Measurements from ENCODE around the gene SERHL2. TPM values are rescaled to one million over a fixed set of nuclear protein-coding genes. Genes with fewer than 3 reads are reported as not detected.
"Not testable (repeated sequence)": the region's sequence is repeated elsewhere in the genome, so short reads cannot be mapped to it uniquely, and the experiment has no call there.

The SERHL2 gene
- total and polyA plus RNA-seq, 2 donors: 1.2 to 2.4 TPM

GRCh38 chr22:42615092-42615859 is 61.5 kb downstream of the SERHL2 start:
- Histone ChIP-seq H3K27ac (ENCODE audit: low read depth in 1 of 2, low read length in 1 of 2) (peak overlapping the region; percentile 96 to 98), H3K36me3 (ENCODE audit: control insufficient read depth in 2 of 2, insufficient read depth in 2 of 2, low read length in 1 of 2) (peaks cover 23 to 33% of the 10 kb centered on the region in 2 donors), H3K9me3 (ENCODE audit: control insufficient read depth in 2 of 2, insufficient read depth in 1 of 2, low read length in 1 of 2) (no peaks in the 10 kb centered on the region), H3K27me3 (ENCODE audit: control insufficient read depth in 2 of 2, insufficient read depth in 1 of 2, low read length in 1 of 2) (no peaks in the 10 kb centered on the region), H3K4me3 (ENCODE audit: low read length in 2 of 2) (peak overlapping the region; percentile 64 to 98), H3K4me1 (ENCODE audit: control insufficient read depth in 2 of 2, insufficient read depth in 2 of 2, low read length in 2 of 2) (peaks cover 20 to 30% of the 10 kb centered on the region in 2 donors)
- peak in 6 of 9 donors; percentile 67 to 94 (median 83) for DNase-seq (ENCODE audit: low read depth in 6 of 9, low spot score in 9 of 9)
- WGBS: under 1% methylated on average over 35 of the region's 35 CpGs

- not testable (repeated sequence) for H3K9me3 ChIP-seq (ENCODE audit: control insufficient read depth in 2 of 2, insufficient read depth in 1 of 2, low read length in 1 of 2); H3K27me3 ChIP-seq (ENCODE audit: control insufficient read depth in 2 of 2, insufficient read depth in 1 of 2, low read length in 1 of 2)
- H3K4me3 ChIP-seq (ENCODE audit: low read length in 2 of 2): peak overlapping the region; percentile 64 to 98
- peak in 1 of 9 donors; percentile 10 for DNase-seq (ENCODE audit: low read depth in 6 of 9, low spot score in 9 of 9)
- peak overlapping the region; percentile 96 to 98 for H3K27ac ChIP-seq (ENCODE audit: low read depth in 1 of 2, low read length in 1 of 2)
- 19% methylated on average over 13 of the region's 13 CpGs for WGBS
- H3K36me3 ChIP-seq (ENCODE audit: control insufficient read depth in 2 of 2, insufficient read depth in 2 of 2, low read length in 1 of 2): peaks cover 20 to 27% of the 10 kb centered on the region in 2 donors
- H3K4me1 ChIP-seq (ENCODE audit: control insufficient read depth in 2 of 2, insufficient read depth in 2 of 2, low read length in 2 of 2): peaks cover 20 to 30% of the 10 kb centered on the region in 2 donors
Observed at GRCh38 chr22:42615860-42616175, 62.1 kb downstream of the SERHL2 start.

DNA sequence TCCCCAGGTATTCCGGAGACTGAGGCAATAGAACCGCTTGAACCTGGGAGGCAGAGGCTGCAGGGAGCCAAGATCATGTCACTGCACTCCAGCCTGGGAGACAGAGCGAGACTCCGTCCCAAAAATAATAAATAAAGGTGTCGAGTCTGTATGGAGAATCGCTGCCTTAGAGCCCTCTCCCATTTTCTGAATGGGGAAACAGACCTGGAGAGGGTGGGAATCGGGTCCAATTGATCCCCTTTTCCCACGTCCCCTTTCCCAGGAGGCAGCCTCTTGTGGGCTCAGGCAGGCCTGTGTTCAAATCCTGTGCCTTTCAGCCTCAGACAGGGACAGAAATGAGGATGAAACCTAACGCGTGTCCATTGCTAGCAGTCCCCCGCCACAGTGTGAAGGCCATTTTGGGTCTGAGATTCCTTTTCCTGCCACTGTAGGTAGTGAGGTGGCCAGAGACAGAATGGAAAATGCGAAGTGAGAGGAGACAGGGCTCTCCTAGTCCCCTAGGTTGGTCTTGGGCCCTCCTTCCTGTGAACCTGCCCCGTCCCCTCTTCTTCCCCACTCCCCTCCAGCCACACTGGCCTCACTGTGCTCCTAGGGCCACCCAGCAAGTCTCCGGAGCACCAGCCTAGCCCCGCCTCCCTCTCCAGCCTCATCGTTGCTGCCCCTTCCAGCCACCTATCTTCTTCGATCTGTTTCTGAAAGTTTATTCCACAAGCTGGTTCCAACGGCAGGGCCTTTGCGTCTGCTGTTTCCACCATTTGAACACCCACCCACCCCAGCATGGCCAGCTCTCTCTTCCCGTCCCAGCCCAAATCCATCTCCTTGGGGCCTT is 63.6 kb downstream of the SERHL2 start:
- no peaks in the 10 kb centered on the region for H3K27me3 ChIP-seq (ENCODE audit: control insufficient read depth in 2 of 2, insufficient read depth in 1 of 2, low read length in 1 of 2)
- no peak overlapping the region for H3K27ac ChIP-seq (ENCODE audit: low read depth in 1 of 2, low read length in 1 of 2)
- WGBS: 92% methylated on average over 20 of the region's 20 CpGs
- H3K9me3 ChIP-seq (ENCODE audit: control insufficient read depth in 2 of 2, insufficient read depth in 1 of 2, low read length in 1 of 2): no peaks in the 10 kb centered on the region
- DNase-seq (ENCODE audit: low read depth in 6 of 9, low spot score in 9 of 9): no peak
- peaks cover 16 to 20% of the 10 kb centered on the region in 2 donors for H3K36me3 ChIP-seq (ENCODE audit: control insufficient read depth in 2 of 2, insufficient read depth in 2 of 2, low read length in 1 of 2)
- no peak overlapping the region for H3K4me3 ChIP-seq (ENCODE audit: low read length in 2 of 2)
- H3K4me1 ChIP-seq (ENCODE audit: control insufficient read depth in 2 of 2, insufficient read depth in 2 of 2, low read length in 2 of 2): peaks cover 15 to 27% of the 10 kb centered on the region in 2 donors

DNA sequence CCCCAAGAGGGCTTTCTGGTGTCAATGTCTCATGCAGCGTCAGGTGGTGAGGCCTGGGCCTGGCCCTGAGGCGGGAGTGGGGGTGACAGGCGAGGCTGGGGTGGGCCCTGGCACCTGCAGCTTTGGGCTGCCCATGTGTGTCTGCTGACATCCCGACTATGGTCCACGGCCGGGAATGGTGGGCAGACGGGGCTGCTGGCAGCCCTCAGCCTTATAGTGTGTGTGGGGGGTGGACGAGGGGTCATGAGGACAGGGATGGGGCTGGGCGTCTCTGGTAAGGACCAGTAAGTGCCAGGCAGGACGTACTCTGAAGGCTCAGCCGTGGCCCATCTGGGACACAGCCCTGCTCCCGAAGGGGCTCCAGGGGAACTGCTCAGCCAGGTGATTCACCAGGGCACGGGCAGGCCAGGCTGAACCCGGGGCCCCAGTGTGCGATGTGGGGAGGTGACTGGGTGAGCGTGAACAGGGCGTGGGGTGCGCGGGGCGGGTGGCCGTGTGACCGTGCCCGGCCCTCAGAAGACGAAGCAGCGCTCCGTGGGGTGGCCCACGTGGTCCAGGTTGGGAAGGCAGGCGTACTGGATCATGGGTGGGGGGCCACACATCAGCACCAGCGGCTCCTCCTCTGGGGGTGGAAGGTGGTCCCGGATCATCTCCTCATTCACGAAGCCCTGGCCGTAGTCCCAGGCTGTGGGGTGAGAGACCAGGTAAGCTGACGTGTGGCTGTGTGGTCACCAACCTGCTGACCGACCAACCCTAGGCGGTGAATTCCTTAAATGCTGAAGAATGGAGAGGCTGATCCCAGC is 65.7 kb downstream of the SERHL2 start:
- no peak for DNase-seq (ENCODE audit: low read depth in 6 of 9, low spot score in 9 of 9)
- Histone ChIP-seq H3K27me3 (ENCODE audit: control insufficient read depth in 2 of 2, insufficient read depth in 1 of 2, low read length in 1 of 2) (no peaks in the 10 kb centered on the region), H3K4me1 (ENCODE audit: control insufficient read depth in 2 of 2, insufficient read depth in 2 of 2, low read length in 2 of 2) (peaks cover 5 to 26% of the 10 kb centered on the region in 2 donors), H3K36me3 (ENCODE audit: control insufficient read depth in 2 of 2, insufficient read depth in 2 of 2, low read length in 1 of 2) (peaks cover 30% of the 10 kb centered on the region in 2 donors), H3K27ac (ENCODE audit: low read depth in 1 of 2, low read length in 1 of 2) (no peak overlapping the region), H3K9me3 (ENCODE audit: control insufficient read depth in 2 of 2, insufficient read depth in 1 of 2, low read length in 1 of 2) (no peaks in the 10 kb centered on the region), H3K4me3 (ENCODE audit: low read length in 2 of 2) (no peak overlapping the region)
- WGBS: 98% methylated on average over 35 of the region's 35 CpGs

GRCh38 chr22:42620084-42620483 is 66.3 kb downstream of the SERHL2 start:
- no peaks in the 10 kb centered on the region for H3K27me3 ChIP-seq (ENCODE audit: control insufficient read depth in 2 of 2, insufficient read depth in 1 of 2, low read length in 1 of 2)
- H3K4me1 ChIP-seq (ENCODE audit: control insufficient read depth in 2 of 2, insufficient read depth in 2 of 2, low read length in 2 of 2): peaks cover 5 to 26% of the 10 kb centered on the region in 2 donors
- 97% methylated on average over 4 of the region's 4 CpGs for WGBS
- H3K36me3 ChIP-seq (ENCODE audit: control insufficient read depth in 2 of 2, insufficient read depth in 2 of 2, low read length in 1 of 2): peaks cover 30 to 34% of the 10 kb centered on the region in 2 donors
- no peaks in the 10 kb centered on the region for H3K9me3 ChIP-seq (ENCODE audit: control insufficient read depth in 2 of 2, insufficient read depth in 1 of 2, low read length in 1 of 2)
- DNase-seq (ENCODE audit: low read depth in 6 of 9, low spot score in 9 of 9): no peak
- no peak overlapping the region for H3K4me3 ChIP-seq (ENCODE audit: low read length in 2 of 2)
- H3K27ac ChIP-seq (ENCODE audit: low read depth in 1 of 2, low read length in 1 of 2): no peak overlapping the region

GRCh38 chr22:42621505-42622002 is 67.8 kb downstream of the SERHL2 start:
- no peak overlapping the region for H3K4me3 ChIP-seq (ENCODE audit: low read length in 2 of 2)
- peaks cover 35 to 42% of the 10 kb centered on the region in 2 donors for H3K36me3 ChIP-seq (ENCODE audit: control insufficient read depth in 2 of 2, insufficient read depth in 2 of 2, low read length in 1 of 2)
- H3K9me3 ChIP-seq (ENCODE audit: control insufficient read depth in 2 of 2, insufficient read depth in 1 of 2, low read length in 1 of 2): no peaks in the 10 kb centered on the region
- H3K4me1 ChIP-seq (ENCODE audit: control insufficient read depth in 2 of 2, insufficient read depth in 2 of 2, low read length in 2 of 2): peaks cover 0 to 12% of the 10 kb centered on the region in 2 donors
- WGBS: 79% methylated on average over 11 of the region's 11 CpGs
- no peaks in the 10 kb centered on the region for H3K27me3 ChIP-seq (ENCODE audit: control insufficient read depth in 2 of 2, insufficient read depth in 1 of 2, low read length in 1 of 2)
- H3K27ac ChIP-seq (ENCODE audit: low read depth in 1 of 2, low read length in 1 of 2): no peak overlapping the region
- peak in 4 of 9 donors; percentile 8 to 41 (median 28) for DNase-seq (ENCODE audit: low read depth in 6 of 9, low spot score in 9 of 9)

DNA sequence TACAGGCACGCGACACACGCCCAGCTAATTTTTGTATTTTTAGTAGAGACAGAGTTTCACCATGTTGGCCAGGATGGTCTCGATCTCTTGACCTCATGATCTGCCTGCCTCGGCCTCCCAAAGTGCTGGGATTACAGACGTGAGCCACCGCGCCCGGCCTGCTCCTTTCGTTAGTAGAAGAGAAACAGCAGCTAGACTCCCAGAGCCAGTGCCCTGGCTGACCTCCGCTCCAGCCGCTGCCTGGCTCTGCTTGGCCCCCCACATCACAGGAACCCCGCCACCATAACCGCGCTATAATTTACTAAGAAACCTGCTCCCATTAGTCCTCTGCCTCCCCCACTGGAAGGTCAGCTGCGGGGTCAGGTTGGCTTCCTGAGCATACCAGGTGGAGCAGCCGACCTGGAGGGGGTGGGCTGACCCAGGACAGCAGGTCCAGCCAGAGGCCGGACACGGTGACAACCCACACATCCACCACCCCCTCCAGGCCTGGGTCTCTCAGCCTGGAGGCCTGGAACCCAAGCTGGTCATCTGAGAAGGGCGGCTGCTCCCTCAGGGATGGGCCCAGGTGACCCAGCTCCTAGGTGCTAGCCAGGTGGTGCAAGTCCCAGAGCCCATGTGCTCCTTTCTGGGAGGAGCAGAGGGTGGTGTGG is 68.4 kb downstream of the SERHL2 start:
- no peaks in the 10 kb centered on the region for H3K27me3 ChIP-seq (ENCODE audit: control insufficient read depth in 2 of 2, insufficient read depth in 1 of 2, low read length in 1 of 2)
- H3K4me3 ChIP-seq (ENCODE audit: low read length in 2 of 2): no peak overlapping the region
- H3K9me3 ChIP-seq (ENCODE audit: control insufficient read depth in 2 of 2, insufficient read depth in 1 of 2, low read length in 1 of 2): no peaks in the 10 kb centered on the region
- H3K36me3 ChIP-seq (ENCODE audit: control insufficient read depth in 2 of 2, insufficient read depth in 2 of 2, low read length in 1 of 2): peaks cover 42 to 49% of the 10 kb centered on the region in 2 donors
- no peak overlapping the region for H3K27ac ChIP-seq (ENCODE audit: low read depth in 1 of 2, low read length in 1 of 2)
- peaks cover 0 to 12% of the 10 kb centered on the region in 2 donors for H3K4me1 ChIP-seq (ENCODE audit: control insufficient read depth in 2 of 2, insufficient read depth in 2 of 2, low read length in 2 of 2)
- DNase-seq (ENCODE audit: low read depth in 6 of 9, low spot score in 9 of 9): no peak
- 97% methylated on average over 20 of the region's 20 CpGs for WGBS

GRCh38 chr22:42623301-42623751 is 69.6 kb downstream of the SERHL2 start:
- no peaks in the 10 kb centered on the region for H3K27me3 ChIP-seq (ENCODE audit: control insufficient read depth in 2 of 2, insufficient read depth in 1 of 2, low read length in 1 of 2)
- no peak for DNase-seq (ENCODE audit: low read depth in 6 of 9, low spot score in 9 of 9)
- H3K36me3 ChIP-seq (ENCODE audit: control insufficient read depth in 2 of 2, insufficient read depth in 2 of 2, low read length in 1 of 2): peaks cover 53 to 60% of the 10 kb centered on the region in 2 donors
- peaks cover 0 to 9% of the 10 kb centered on the region in 2 donors for H3K4me1 ChIP-seq (ENCODE audit: control insufficient read depth in 2 of 2, insufficient read depth in 2 of 2, low read length in 2 of 2)
- WGBS: 88% methylated on average over 18 of the region's 18 CpGs
- H3K9me3 ChIP-seq (ENCODE audit: control insufficient read depth in 2 of 2, insufficient read depth in 1 of 2, low read length in 1 of 2): no peaks in the 10 kb centered on the region
- H3K4me3 ChIP-seq (ENCODE audit: low read length in 2 of 2): no peak overlapping the region
- H3K27ac ChIP-seq (ENCODE audit: low read depth in 1 of 2, low read length in 1 of 2): no peak overlapping the region
